ENCODE data around the gene OR2M3. TPM values are rescaled to one million over a fixed set of nuclear protein-coding genes. Genes with fewer than 3 reads are reported as not detected.
"Not testable (repeated sequence)": the region's sequence is repeated elsewhere in the genome, so short reads cannot be mapped to it uniquely, and the experiment has no call there.

Gene OR2M3, protein sequence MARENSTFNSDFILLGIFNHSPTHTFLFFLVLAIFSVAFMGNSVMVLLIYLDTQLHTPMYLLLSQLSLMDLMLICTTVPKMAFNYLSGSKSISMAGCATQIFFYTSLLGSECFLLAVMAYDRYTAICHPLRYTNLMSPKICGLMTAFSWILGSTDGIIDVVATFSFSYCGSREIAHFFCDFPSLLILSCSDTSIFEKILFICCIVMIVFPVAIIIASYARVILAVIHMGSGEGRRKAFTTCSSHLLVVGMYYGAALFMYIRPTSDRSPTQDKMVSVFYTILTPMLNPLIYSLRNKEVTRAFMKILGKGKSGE
- not detected in 2 replicates for polyA plus RNA-seq (2014; cell fraction: cytosol; rRNA removed)
- 0.04 TPM in 1 of 2 replicates, not detected in the other for polyA plus RNA-seq (2014; cell fraction: nucleus; rRNA removed)

DNA sequence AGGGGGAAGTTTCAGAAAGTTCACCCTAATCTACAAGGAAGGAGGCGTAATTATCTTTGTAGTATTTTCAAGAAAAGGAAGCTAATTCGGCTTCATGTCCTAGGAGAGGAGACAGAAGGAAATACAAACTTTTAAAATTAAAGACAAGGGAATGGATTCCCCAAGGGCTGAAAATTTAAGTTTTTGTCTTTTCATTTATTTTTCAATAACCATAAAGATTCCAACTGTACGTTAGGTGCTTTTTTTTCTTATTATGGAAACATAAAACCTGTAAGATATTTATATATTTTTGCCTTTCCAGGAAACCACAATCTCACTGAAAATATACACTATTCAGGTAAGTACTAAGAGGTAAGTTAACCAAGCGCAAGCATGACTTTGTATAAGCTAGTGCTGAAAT is at the start of gene OR2M3:
OR2M3 (plus strand) TSS at position 301 of the 400 bp plus-strand sequence. CDS start 5,803 bp downstream, outside the sequence.
- DNase-seq (ENCODE audit: low spot score), result no peak

- DNase-seq (ENCODE audit: low spot score), result no peak
Measured at GRCh38 chr1:248152056-248152827, 44.8 kb upstream of the OR2M3 start.

- DNase-seq (ENCODE audit: low spot score), result no peak
Measured at GRCh38 chr1:248155927-248156326, 41.1 kb upstream of the OR2M3 start.

DNA sequence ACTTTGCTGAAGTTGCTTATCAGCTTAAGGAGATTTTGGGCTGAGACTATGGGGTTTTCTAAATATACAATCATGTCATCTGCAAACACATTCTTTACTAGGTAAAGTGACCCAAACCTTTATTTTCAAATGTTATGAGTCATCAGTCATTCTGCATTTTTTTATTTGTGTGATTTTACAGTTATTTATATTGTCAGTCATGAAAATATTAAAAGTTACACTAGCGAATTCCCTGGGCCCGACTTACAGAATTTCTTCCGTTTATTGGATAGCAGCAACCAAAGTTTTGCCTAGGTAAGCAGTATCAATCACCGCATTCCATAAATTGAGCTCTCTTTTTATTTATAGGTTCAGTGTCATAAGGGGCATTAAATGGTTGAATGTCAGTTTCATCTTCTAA is 38.3 kb upstream of the OR2M3 start:
- no peak for DNase-seq (ENCODE audit: low spot score)

- no peak for DNase-seq (ENCODE audit: low spot score)
Measured at GRCh38 chr1:248164031-248164430, 33.0 kb upstream of the OR2M3 start.

DNA sequence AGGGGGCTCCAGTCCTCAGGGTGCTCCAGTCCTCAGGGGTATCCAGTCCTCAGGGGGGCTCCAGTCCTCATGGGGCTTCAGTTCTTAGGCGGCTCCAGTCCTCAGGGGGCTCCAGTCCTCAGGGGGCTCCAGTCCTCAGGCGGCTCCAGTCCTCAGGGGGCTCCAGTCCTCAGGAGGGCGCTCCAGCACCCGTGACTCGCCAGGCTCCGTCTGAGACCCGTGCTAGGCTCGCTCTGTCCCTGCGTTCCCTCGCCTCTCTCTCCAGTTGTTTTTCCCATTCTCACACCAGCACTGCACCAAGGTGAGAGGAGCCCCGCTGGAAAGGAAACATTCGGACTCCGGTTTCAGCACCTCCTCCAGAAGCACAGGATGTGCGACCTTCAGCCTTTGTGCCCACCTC is 31.9 kb upstream of the OR2M3 start:
- no peak for DNase-seq (ENCODE audit: low spot score)

- DNase-seq (ENCODE audit: low spot score), result no peak
Measured at GRCh38 chr1:248174521-248174920, 22.5 kb upstream of the OR2M3 start, which contains the start of gene OR2M2. TSS of gene OR2M2 (plus strand) at chr1:248174821. CDS start at chr1:248179986, 5,165 bp downstream.

GRCh38 chr1:248183996-248184395 is 13.1 kb upstream of the OR2M3 start:
- DNase-seq (ENCODE audit: low spot score), result no peak

GRCh38 chr1:248187363-248187762 is 9.7 kb upstream of the OR2M3 start:
- no peak for DNase-seq (ENCODE audit: low spot score)

DNA sequence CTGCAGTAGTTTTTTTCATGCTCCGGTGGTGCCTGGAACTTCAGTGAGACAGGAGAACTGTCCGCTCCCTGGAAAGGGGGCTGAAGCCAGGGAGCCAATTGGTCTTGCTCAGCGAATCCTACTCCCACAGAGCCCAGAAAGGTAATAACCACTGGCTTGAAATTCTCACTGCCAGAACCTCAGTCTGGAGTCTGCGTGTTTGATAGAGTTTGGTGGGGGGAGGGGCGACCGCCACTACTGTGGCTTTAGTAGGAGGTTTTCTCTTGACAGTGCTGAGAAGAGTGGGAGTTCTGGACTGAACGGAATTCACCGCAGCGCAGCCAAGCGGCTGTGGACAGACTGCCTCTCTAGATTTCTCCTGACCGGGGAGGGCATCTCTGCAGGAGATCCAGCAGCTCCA is 8.0 kb upstream of the OR2M3 start:
- DNase-seq (ENCODE audit: low spot score), result peak; percentile 4

DNA sequence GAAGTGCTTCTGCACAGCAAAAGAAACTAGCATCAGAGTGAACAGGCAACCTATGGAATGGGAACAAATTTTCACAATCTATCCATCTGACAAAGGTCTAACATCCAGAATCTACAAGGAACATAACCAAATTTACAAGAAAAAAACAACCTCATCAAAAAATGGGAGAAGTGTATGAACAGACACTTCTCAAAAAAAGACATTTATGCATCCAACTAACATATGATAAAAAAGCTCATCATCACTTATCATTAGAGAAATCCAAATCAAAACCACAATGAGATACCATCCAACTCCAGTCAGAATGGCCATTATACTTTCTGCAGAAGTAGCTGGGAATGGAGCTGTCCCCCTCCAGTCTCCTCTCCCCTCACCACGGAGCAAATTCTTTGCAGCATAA is 2.9 kb upstream of the OR2M3 start:
- DNase-seq (ENCODE audit: low spot score), result no peak

- no peak for DNase-seq (ENCODE audit: low spot score)
Measured at GRCh38 chr1:248215880-248216279, 18.8 kb downstream of the OR2M3 start.

GRCh38 chr1:248225537-248225936 is 28.5 kb downstream of the OR2M3 start:
- DNase-seq (ENCODE audit: low spot score), result no peak

GRCh38 chr1:248229360-248229908 is 32.4 kb downstream of the OR2M3 start:
- no peak for DNase-seq (ENCODE audit: low spot score)

DNA sequence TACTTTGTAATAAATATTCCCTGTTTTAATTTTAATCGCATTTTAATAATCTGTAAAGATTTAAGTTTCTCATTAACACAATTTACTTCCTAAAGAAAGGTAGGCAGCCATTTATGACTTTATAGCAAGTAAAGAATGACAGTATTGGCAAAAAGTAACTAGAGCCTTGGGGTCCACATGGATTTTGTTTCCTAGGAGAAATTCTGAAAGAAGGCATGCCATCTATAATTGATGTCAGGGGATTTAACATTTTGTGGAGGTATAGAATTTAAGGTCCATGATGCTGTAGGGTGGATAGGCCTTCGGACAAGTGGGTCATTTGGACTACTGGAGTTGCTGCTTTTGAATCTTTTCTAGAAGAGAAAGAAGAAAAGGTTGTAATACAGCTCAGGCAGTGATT is 34.1 kb downstream of the OR2M3 start, which contains the start of gene OR2M4:
OR2M4 (plus strand) TSS at position 301 of the 400 bp plus-strand sequence. CDS start 7,512 bp downstream, outside the sequence.
- no peak for DNase-seq (ENCODE audit: low spot score)

GRCh38 chr1:248239478-248239877 is 42.4 kb downstream of the OR2M3 start:
- no peak for DNase-seq (ENCODE audit: low spot score)

DNA sequence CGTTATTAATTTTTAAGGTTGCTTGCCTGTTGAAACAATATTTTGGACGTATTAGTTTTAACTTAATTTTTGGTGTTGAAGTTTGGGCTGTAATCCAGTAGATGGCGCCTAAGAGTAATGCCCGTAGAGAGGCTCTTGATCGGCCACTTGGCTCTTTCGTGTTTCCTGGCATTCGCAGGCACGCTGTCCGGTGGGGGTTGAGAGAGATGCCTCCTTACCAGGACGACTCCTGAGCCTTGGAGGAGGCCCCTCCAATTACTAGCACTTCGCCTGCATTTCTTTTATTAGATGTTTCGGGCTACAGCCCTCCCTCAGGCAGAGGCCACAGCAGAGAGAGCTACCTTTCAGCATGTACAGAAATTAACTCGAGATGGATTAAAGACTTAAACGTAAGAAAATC is 46.1 kb downstream of the OR2M3 start:
- peak; percentile 36 for DNase-seq (ENCODE audit: low spot score)

DNA sequence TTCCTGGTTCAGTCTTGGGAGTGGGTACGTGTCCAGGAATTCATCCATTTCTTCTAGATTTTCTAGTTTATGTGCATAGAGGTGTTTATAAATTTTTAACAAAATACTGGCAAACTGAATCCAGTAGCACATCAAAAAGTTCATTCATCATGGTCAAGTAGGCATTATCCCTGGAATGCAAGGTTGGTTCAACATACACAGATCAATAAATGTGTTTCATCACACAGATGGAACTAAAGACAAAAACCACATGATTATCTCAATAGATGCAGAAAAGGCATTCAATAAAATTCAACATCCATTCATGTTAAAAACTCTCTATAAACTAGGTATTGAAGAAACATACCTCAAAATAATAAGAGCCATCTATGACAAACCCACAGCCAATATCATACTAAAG is 62.2 kb downstream of the OR2M3 start:
- DNase-seq (ENCODE audit: low spot score), result not testable (repeated sequence)

All from SK-N-DZ (cell line).